Ammon's horn (tissue), 1 donor: Measurements from ENCODE around the gene TENM4.

ENCODE experiments used
- DNase-seq: peaks from one replicate; pipeline ENCODE4 v3.0.0-alpha.2; 2016; ENCODE audit warnings: low spot score

Gene TENM4

GRCh38 chr11:79174045-79175008 is 266.5 kb downstream of the TENM4 start:
- DNase-seq, result no peak

GRCh38 chr11:79173615-79174014 is 267.2 kb downstream of the TENM4 start:
- DNase-seq, result peak; percentile 64

- DNase-seq, result no peak
These were observed 270.5 kb downstream of the TENM4 start for GRCh38 chr11:79170321-79170720.

GRCh38 chr11:79168530-79169110 is 272.2 kb downstream of the TENM4 start:
- DNase-seq, result peak; percentile 43

GRCh38 chr11:79167510-79168188 is 273.2 kb downstream of the TENM4 start:
- peak; percentile 73 for DNase-seq

- no peak for DNase-seq
These were observed 274.9 kb downstream of the TENM4 start for GRCh38 chr11:79165908-79166307.

- DNase-seq, result no peak
These were observed 279.9 kb downstream of the TENM4 start for GRCh38 chr11:79160791-79161403.

GRCh38 chr11:79159657-79160450 is 281.0 kb downstream of the TENM4 start:
- DNase-seq, result no peak

- no peak for DNase-seq
These were observed 283.1 kb downstream of the TENM4 start for GRCh38 chr11:79157738-79158137.

- DNase-seq, result no peak
These were observed 284.8 kb downstream of the TENM4 start for GRCh38 chr11:79156031-79156430.

- DNase-seq, result no peak
These were observed 285.6 kb downstream of the TENM4 start for GRCh38 chr11:79155237-79155636.

GRCh38 chr11:79152511-79152910 is 288.3 kb downstream of the TENM4 start:
- peak; percentile 43 for DNase-seq

- DNase-seq, result no peak
These were observed 289.4 kb downstream of the TENM4 start for GRCh38 chr11:79151396-79151795.

- DNase-seq, result no peak
These were observed 289.9 kb downstream of the TENM4 start for GRCh38 chr11:79150966-79151365.

GRCh38 chr11:79150320-79150719 is 290.5 kb downstream of the TENM4 start:
- DNase-seq, result no peak

- no peak for DNase-seq
These were observed 293.1 kb downstream of the TENM4 start for GRCh38 chr11:79147731-79148130.

- no peak for DNase-seq
These were observed 293.8 kb downstream of the TENM4 start for GRCh38 chr11:79147011-79147410.

- DNase-seq, result no peak
These were observed 300.9 kb downstream of the TENM4 start for GRCh38 chr11:79139900-79140299.

- DNase-seq, result no peak
These were observed 311.1 kb downstream of the TENM4 start for GRCh38 chr11:79129702-79130101.

GRCh38 chr11:79128291-79128690 is 312.5 kb downstream of the TENM4 start:
- no peak for DNase-seq

- no peak for DNase-seq
These were observed 318.1 kb downstream of the TENM4 start for GRCh38 chr11:79122759-79123158.

- DNase-seq, result peak; percentile 36
These were observed 319.5 kb downstream of the TENM4 start for GRCh38 chr11:79121351-79121750.
